HepG2 (cell line): Measurements from ENCODE around the gene STMND1. TPM values are rescaled to one million over a fixed set of nuclear protein-coding genes. Genes with fewer than 3 reads are reported as not detected.

Experiments
- ATAC-seq: fragments of 200-7000 bp; cut with Tn5 transposase; 3 replicates; pipeline ENCODE4 v1.9.1; 2020; ENCODE audit warnings: mild to moderate bottlenecking, moderate library complexity
- BruUV-seq: library from RNA; stranded (reverse); fragments of 400-500 nt; replicated peaks from 2 replicates; lab custom pipeline; 2021; lab: Mats Ljungman, UMichigan
- CTCF ChIA-PET: fragments of 300-600 bp; formaldehyde crosslinking; extraction: SDS; loops from one replicate; lab custom pipeline; 2021; ENCODE audit warnings: low total read pairs, inconsistent platforms, low intra/inter-chr PET ratio; lab: Yijun Ruan, JAX
- POLR2A ChIA-PET: fragments of 350-600 bp; sonication (Branson Sonifier 250); formaldehyde crosslinking; loops from one replicate; lab custom pipeline; 2020; ENCODE audit warnings: antibody characterized with exemption, inconsistent platforms; lab: Yijun Ruan, JAX
- DNase-seq: peaks from one replicate; pipeline ENCODE4 v3.0.0-alpha.2; 2015; ENCODE audit warnings: low spot score
- FAIRE-seq: peaks from 3 replicates; lab custom pipeline; 2011; peaks lifted over from hg19 to GRCh38; lab: Jason Lieb, UNC
- H2AFZ ChIP-seq: one replicate; pipeline ENCODE4 v1.6.1; 2011; ENCODE audit warnings: low read length, inconsistent platforms
- H3K27ac ChIP-seq: fragments of 300-600 bp; 3 replicates; pipeline ENCODE4 v1.8.0; 2011; ENCODE audit warnings: mixed run types, mild to moderate bottlenecking, mixed read lengths, low read length, inconsistent platforms; ENCODE audit not compliant: insufficient read depth; ENCODE audit errors: extremely low read length
- H3K27me3 ChIP-seq, 2 experiments: fragments of 200-600 bp in 1 of 2; 2 replicates in 1 of 2; 3 replicates in 1 of 2; pipeline versions ENCODE4 v1.6.0 to v1.8.0; 2011; ENCODE audit warnings: low read length in 2 of 2, mild to moderate bottlenecking in 2 of 2, moderate library complexity in 2 of 2, inconsistent platforms in 1 of 2; ENCODE audit not compliant: insufficient read depth in 2 of 2, control insufficient read depth in 1 of 2
- H3K36me3 ChIP-seq, 2 experiments: fragments of 200-600 bp in 1 of 2; replicated peaks in 1 of 2; 2 replicates in 1 of 2; 3 replicates in 1 of 2; pipeline versions ENCODE4 v1.5.1 to v1.8.0; 2011; ENCODE audit warnings: low read length in 2 of 2, inconsistent platforms in 1 of 2; ENCODE audit not compliant: insufficient read depth in 2 of 2, control insufficient read depth in 1 of 2
- H3K4me1 ChIP-seq: 2 replicates; pipeline ENCODE4 v1.5.1; 2012; ENCODE audit warnings: low read length, inconsistent platforms; ENCODE audit not compliant: insufficient read depth
- H3K4me2 ChIP-seq: 2 replicates; pipeline ENCODE4 v1.6.0; 2011; ENCODE audit warnings: low read depth, low read length, inconsistent platforms
- H3K4me3 ChIP-seq, 3 experiments: fragments of 200-600 bp in 1 of 3; sonication (generic), shearing (Covaris generic) in 1 of 3; replicated peaks in 1 of 3; 2 replicates each; pipeline ENCODE4 v1.5.1; 2011 to 2016; ENCODE audit warnings: low read length in 3 of 3, inconsistent platforms in 2 of 3, low read depth in 2 of 3, mild to moderate bottlenecking in 2 of 3, control low read depth in 1 of 3, mixed read lengths in 1 of 3; ENCODE audit not compliant: insufficient read depth in 1 of 3
- H3K79me2 ChIP-seq: one replicate; pipeline ENCODE4 v1.6.1; 2011; ENCODE audit warnings: low read length, inconsistent platforms; ENCODE audit not compliant: insufficient read depth
- H3K9ac ChIP-seq: 2 replicates; pipeline ENCODE4 v1.6.0; 2011; ENCODE audit warnings: mild to moderate bottlenecking, low read depth, low read length, inconsistent platforms; ENCODE audit not compliant: insufficient read depth
- H3K9me3 ChIP-seq: 2 replicates; pipeline ENCODE4 v1.5.1; 2012; ENCODE audit warnings: mild to moderate bottlenecking, low read length
- H4K20me1 ChIP-seq: 2 replicates; pipeline ENCODE4 v1.6.0; 2011; ENCODE audit warnings: inconsistent platforms, mild to moderate bottlenecking, low read length, moderate library complexity; ENCODE audit not compliant: insufficient read depth
- FOXO1 ChIP-seq: sonication (generic); formaldehyde crosslinking; IDR thresholded peaks from 2 replicates; pipeline ENCODE4 v1.4.0; 2020; ENCODE audit warnings: missing genetic modification reagents
- MAFK ChIP-seq, 2 experiments: IDR thresholded peaks in 1 of 2; conservative IDR thresholded peaks in 1 of 2; 2 replicates each; pipeline ENCODE4 v1.6.1; 2011; ENCODE audit warnings: improper control_type of control experiment in 2 of 2, low read length in 2 of 2
- MTA1 ChIP-seq: sonication (generic); formaldehyde crosslinking; IDR thresholded peaks from 2 replicates; pipeline ENCODE4 v1.4.0; 2020; ENCODE audit warnings: missing genetic modification reagents, mild to moderate bottlenecking, borderline replicate concordance
- NFRKB ChIP-seq: fragments of 450-650 bp; IDR thresholded peaks from 2 replicates; pipeline ENCODE4 v1.6.1; 2017
- PBX2 ChIP-seq: IDR thresholded peaks from 2 replicates; pipeline ENCODE4 v1.6.1; 2016; ENCODE audit warnings: control low read depth
- RFX5 ChIP-seq: IDR thresholded peaks from 2 replicates; pipeline ENCODE4 v1.6.1; 2011; ENCODE audit warnings: low read depth, low read length, improper control_type of control experiment
- WGBS: methylation state at CpG from one replicate; pipeline ENCODE4 v1.1.6; 2017; ENCODE audit warnings: low lambda C conversion rate; 5-methylcytosine and 5-hydroxymethylcytosine counted together
- in situ Hi-C: cut with HindIII; loops from 2 replicates; pipeline ENCODE4 v1.10.0; 2017; ENCODE audit warnings: low pct_unique_long_range_greater_than_20kb; ENCODE audit not compliant: extremely low pct_ligation_motif_present
- intact Hi-C: fragments of 100-400 bp; cut with micrococcal nuclease; formaldehyde crosslinking; loops from one replicate; pipeline ENCODE4 v1.10.0; 2022; ENCODE audit not compliant: unreplicated experiment
- polyA plus RNA-seq, 8 experiments: library from polyadenylated mRNA; depleted of rRNA in 3 of 8; stranded (reverse) in 7 of 8; unstranded in 1 of 8; fragments of >200 nt; fragmentation: Illumina TruSeq in 4 of 8; extraction: Trizol in 4 of 8; gene quantifications; 2 replicates each; pipeline versions ENCODE4 v1.2.1 to v1.2.3, GENCODE V29; 2011 to 2016; ENCODE audit warnings: low read depth in 4 of 8, missing spikeins in 1 of 8, mixed read lengths in 1 of 8; ENCODE audit not compliant: insufficient read depth in 1 of 8
- total RNA-seq, 5 experiments: library from RNA; depleted of rRNA; stranded (reverse); fragments of >200 nt; fragmentation: Illumina TruSeq; extraction: Trizol; gene quantifications; 2 replicates each; pipeline ENCODE4 v1.2.3, GENCODE V29; 2016; ENCODE audit warnings: low read depth in 1 of 5
- TF ChIP-seq, protein P1 (sequence below): sonication (generic); formaldehyde crosslinking; IDR thresholded peaks from 2 replicates; pipeline ENCODE4 v1.5.1; 2020; ENCODE audit warnings: mild to moderate bottlenecking, missing genetic modification reagents, borderline replicate concordance
- TF ChIP-seq, protein P2 (sequence below): sonication (generic); formaldehyde crosslinking; IDR thresholded peaks from 2 replicates; pipeline ENCODE4 v1.4.0; 2020; ENCODE audit warnings: missing genetic modification reagents

Gene STMND1
- total and polyA plus RNA-seq, 2 of the 13 experiments (the other 11 are each of a cell fraction or from before 2014, with no cell fraction given) = not detected

- POLR2A ChIA-PET = no interaction called here
- Histone ChIP-seq H3K27ac (no peak overlapping the region), H3K36me3 (no peaks in the 10 kb centered on the region), H2AFZ (no peak overlapping the region), H3K4me2 (no peak overlapping the region), H4K20me1 (no peaks in the 10 kb centered on the region), H3K79me2 (no peaks in the 10 kb centered on the region), H3K9ac (no peak overlapping the region), H3K4me3 (no peak overlapping the region), H3K27me3 (no peaks in the 10 kb centered on the region), H3K9me3 (no peaks in the 10 kb centered on the region), H3K4me1 (no peaks in the 10 kb centered on the region)
- BruUV-seq = no TSS peak
- in situ Hi-C loops (no loop called here), intact Hi-C loops (no loop called here)
- CTCF ChIA-PET = no interaction called here
- 22% methylated on average over 2 of the region's 2 CpGs for WGBS
- no peak for DNase-seq
- ATAC-seq = no peak
- no peak for FAIRE-seq
- no peak for TF ChIP-seq MTA1 (CRISPR knock-in tag)
- 0 out of 2 replicates have a peak, but pooled peaks have one; percentile 20 for TF ChIP-seq RFX5
Observed at GRCh38 chr6:17054647-17055046, 47.2 kb upstream of the STMND1 start.

- Histone ChIP-seq H3K4me2 (no peak overlapping the region), H3K27me3 (no peaks in the 10 kb centered on the region), H3K4me1 (no peaks in the 10 kb centered on the region), H3K36me3 (no peaks in the 10 kb centered on the region), H2AFZ (no peak overlapping the region), H3K9me3 (no peaks in the 10 kb centered on the region), H3K4me3 (no peak overlapping the region), H3K9ac (no peak overlapping the region), H3K27ac (no peak overlapping the region), H3K79me2 (no peaks in the 10 kb centered on the region), H4K20me1 (no peaks in the 10 kb centered on the region)
- in situ Hi-C loops = no loop called here
- 4% methylated on average over 2 of the region's 2 CpGs for WGBS
- DNase-seq = no peak
- intact Hi-C loops = no loop called here
- FAIRE-seq = no peak
- CTCF ChIA-PET = no interaction called here
- BruUV-seq = no TSS peak
- ATAC-seq = no peak
- POLR2A ChIA-PET = no interaction called here
- TF ChIP-seq FOXO1 (CRISPR knock-in tag) (no peak), MAFK (conservative IDR thresholded peaks at IDR 0.05 in 1 of 2, IDR thresholded peaks at IDR 0.05 in 1 of 2; ENCODE audit: low read length in 2 of 2) (peak; percentile 48 to 50; a peak in 3 of 4 replicates), NFRKB (no peak), PBX2 (CRISPR knock-in tag) (no peak)
- TF ChIP-seq, protein P1, sequence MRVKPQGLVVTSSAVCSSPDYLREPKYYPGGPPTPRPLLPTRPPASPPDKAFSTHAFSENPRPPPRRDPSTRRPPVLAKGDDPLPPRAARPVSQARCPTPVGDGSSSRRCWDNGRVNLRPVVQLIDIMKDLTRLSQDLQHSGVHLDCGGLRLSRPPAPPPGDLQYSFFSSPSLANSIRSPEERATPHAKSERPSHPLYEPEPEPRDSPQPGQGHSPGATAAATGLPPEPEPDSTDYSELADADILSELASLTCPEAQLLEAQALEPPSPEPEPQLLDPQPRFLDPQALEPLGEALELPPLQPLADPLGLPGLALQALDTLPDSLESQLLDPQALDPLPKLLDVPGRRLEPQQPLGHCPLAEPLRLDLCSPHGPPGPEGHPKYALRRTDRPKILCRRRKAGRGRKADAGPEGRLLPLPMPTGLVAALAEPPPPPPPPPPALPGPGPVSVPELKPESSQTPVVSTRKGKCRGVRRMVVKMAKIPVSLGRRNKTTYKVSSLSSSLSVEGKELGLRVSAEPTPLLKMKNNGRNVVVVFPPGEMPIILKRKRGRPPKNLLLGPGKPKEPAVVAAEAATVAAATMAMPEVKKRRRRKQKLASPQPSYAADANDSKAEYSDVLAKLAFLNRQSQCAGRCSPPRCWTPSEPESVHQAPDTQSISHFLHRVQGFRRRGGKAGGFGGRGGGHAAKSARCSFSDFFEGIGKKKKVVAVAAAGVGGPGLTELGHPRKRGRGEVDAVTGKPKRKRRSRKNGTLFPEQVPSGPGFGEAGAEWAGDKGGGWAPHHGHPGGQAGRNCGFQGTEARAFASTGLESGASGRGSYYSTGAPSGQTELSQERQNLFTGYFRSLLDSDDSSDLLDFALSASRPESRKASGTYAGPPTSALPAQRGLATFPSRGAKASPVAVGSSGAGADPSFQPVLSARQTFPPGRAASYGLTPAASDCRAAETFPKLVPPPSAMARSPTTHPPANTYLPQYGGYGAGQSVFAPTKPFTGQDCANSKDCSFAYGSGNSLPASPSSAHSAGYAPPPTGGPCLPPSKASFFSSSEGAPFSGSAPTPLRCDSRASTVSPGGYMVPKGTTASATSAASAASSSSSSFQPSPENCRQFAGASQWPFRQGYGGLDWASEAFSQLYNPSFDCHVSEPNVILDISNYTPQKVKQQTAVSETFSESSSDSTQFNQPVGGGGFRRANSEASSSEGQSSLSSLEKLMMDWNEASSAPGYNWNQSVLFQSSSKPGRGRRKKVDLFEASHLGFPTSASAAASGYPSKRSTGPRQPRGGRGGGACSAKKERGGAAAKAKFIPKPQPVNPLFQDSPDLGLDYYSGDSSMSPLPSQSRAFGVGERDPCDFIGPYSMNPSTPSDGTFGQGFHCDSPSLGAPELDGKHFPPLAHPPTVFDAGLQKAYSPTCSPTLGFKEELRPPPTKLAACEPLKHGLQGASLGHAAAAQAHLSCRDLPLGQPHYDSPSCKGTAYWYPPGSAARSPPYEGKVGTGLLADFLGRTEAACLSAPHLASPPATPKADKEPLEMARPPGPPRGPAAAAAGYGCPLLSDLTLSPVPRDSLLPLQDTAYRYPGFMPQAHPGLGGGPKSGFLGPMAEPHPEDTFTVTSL (CRISPR knock-in tag) = no peak
- TF ChIP-seq, protein P2, sequence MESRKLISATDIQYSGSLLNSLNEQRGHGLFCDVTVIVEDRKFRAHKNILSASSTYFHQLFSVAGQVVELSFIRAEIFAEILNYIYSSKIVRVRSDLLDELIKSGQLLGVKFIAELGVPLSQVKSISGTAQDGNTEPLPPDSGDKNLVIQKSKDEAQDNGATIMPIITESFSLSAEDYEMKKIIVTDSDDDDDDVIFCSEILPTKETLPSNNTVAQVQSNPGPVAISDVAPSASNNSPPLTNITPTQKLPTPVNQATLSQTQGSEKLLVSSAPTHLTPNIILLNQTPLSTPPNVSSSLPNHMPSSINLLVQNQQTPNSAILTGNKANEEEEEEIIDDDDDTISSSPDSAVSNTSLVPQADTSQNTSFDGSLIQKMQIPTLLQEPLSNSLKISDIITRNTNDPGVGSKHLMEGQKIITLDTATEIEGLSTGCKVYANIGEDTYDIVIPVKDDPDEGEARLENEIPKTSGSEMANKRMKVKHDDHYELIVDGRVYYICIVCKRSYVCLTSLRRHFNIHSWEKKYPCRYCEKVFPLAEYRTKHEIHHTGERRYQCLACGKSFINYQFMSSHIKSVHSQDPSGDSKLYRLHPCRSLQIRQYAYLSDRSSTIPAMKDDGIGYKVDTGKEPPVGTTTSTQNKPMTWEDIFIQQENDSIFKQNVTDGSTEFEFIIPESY (CRISPR knock-in tag) = no peak
Observed at GRCh38 chr6:17057322-17057721, 44.5 kb upstream of the STMND1 start.
